PC-9 (cell line): ENCODE measurements around the gene RBMS3. TPM values are rescaled to one million over a fixed set of nuclear protein-coding genes. Genes with fewer than 3 reads are reported as not detected.

Experiments used
- BruUV-seq: library from RNA; stranded (reverse); fragments of 400-500 nt; replicated peaks from 2 replicates; lab custom pipeline; 2021; lab: Mats Ljungman, UMichigan
- CTCF ChIA-PET: fragments of 300-600 bp; sonication (Branson Sonifier 250); formaldehyde crosslinking; loops from one replicate; lab custom pipeline; 2022; ENCODE audit warnings: antibody characterized with exemption; lab: Charles Lee
- POLR2A ChIA-PET: fragments of 300-600 bp; sonication (Branson Sonifier 250); formaldehyde crosslinking; loops from one replicate; lab custom pipeline; 2022; ENCODE audit warnings: antibody characterized with exemption; ENCODE audit not compliant: unreplicated experiment; lab: Charles Lee
- DNase-seq, 2 experiments: peaks; one replicate each; pipeline versions ENCODE4 v3.0.0 to v3.0.0-alpha.2; 2015 to 2022; ENCODE audit warnings: mixed read lengths in 1 of 2
- H2AFZ ChIP-seq: fragments of 200-600 bp; sonication (generic); 2 replicates; pipeline ENCODE4 v1.8.1; 2017; ENCODE audit warnings: antibody characterized with exemption
- H3F3A ChIP-seq: fragments of 200-600 bp; sonication (generic); 2 replicates; pipeline ENCODE4 v1.8.1; 2017; ENCODE audit warnings: antibody characterized with exemption, mild to moderate bottlenecking, low read depth; ENCODE audit not compliant: insufficient read depth
- H3K27ac ChIP-seq: fragments of 200-600 bp; sonication (generic); 2 replicates; pipeline ENCODE4 v1.6.1; 2016; ENCODE audit warnings: mixed run types
- H3K27me3 ChIP-seq: fragments of 200-600 bp; sonication (generic); 2 replicates; pipeline ENCODE4 v1.6.1; 2016; ENCODE audit warnings: low read depth, mixed run types; ENCODE audit not compliant: insufficient read depth
- H3K36me3 ChIP-seq: fragments of 200-600 bp; sonication (generic); 2 replicates; pipeline ENCODE4 v1.6.1; 2016; ENCODE audit warnings: low read depth, mixed run types
- H3K4me1 ChIP-seq: fragments of 200-600 bp; sonication (generic); replicated peaks from 2 replicates; pipeline ENCODE4 v1.6.1; 2016; ENCODE audit warnings: mixed run types; ENCODE audit not compliant: insufficient read depth
- H3K4me2 ChIP-seq: fragments of 200-600 bp; sonication (generic); 2 replicates; pipeline ENCODE4 v1.6.1; 2017; ENCODE audit warnings: mixed run types
- H3K4me3 ChIP-seq: fragments of 200-600 bp; sonication (generic); 2 replicates; pipeline ENCODE4 v1.6.1; 2016; ENCODE audit warnings: mixed run types
- H3K79me2 ChIP-seq: fragments of 200-600 bp; sonication (generic); 2 replicates; pipeline ENCODE4 v1.6.1; 2017; ENCODE audit warnings: low read depth, mixed run types
- H3K9me2 ChIP-seq: fragments of 200-600 bp; sonication (generic); 2 replicates; pipeline ENCODE4 v1.8.1; 2017; ENCODE audit warnings: mild to moderate bottlenecking; ENCODE audit not compliant: insufficient read depth
- H3K9me3 ChIP-seq: fragments of 200-600 bp; sonication (generic); 2 replicates; pipeline ENCODE4 v1.8.1; 2016; ENCODE audit warnings: low read depth; ENCODE audit not compliant: insufficient read depth
- H4K20me1 ChIP-seq: fragments of 200-600 bp; sonication (generic); 2 replicates; pipeline ENCODE4 v1.8.1; 2017; ENCODE audit not compliant: insufficient read depth
- EZH2 ChIP-seq: fragments of 200-600 bp; sonication (generic); IDR thresholded peaks from 2 replicates; pipeline ENCODE4 v1.8.0; 2017; ENCODE audit warnings: antibody characterized with exemption, low read depth
- intact Hi-C: fragments of 100-400 bp; cut with micrococcal nuclease; formaldehyde crosslinking; loops from one replicate; pipeline ENCODE4 v1.10.0; 2022; ENCODE audit not compliant: unreplicated experiment
- total RNA-seq: library from RNA; stranded (reverse); gene quantifications from 2 replicates; pipeline ENCODE4 v1.2.3, GENCODE V29; 2021
- TF ChIP-seq, protein P1 (sequence below): fragments of 200-600 bp; sonication (generic); conservative IDR thresholded peaks from 2 replicates; pipeline ENCODE4 v1.6.1; 2017; ENCODE audit warnings: mixed run types, antibody characterized with exemption, mild to moderate bottlenecking, moderate library complexity

Gene RBMS3
- total RNA-seq, 1 experiment from 2014 or later, result 3.5 TPM

DNA sequence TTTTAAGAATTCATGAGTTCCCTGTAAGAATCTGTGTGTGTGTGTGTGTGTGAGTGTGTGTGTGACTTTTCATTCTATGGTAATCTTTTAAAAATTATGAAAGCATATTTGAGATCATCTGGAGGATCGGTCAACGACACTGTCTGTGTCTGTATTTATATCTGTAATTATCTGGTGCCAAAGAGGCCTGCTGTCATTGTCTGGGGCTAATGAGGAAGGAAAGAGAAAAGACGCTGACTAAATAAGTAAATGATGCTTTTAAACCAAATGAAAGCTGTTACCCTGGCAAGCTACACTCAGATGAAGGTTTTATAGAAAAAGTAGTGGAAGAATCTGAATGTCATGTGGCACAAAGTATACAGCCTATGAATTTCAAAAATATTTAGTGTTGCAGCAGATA is 439.8 kb downstream of the RBMS3 start:
- BruUV-seq, result no TSS peak
- Histone ChIP-seq H3K79me2 (no peaks in the 10 kb centered on the region), H3K4me1 (no peaks in the 10 kb centered on the region), H3F3A (no peaks in the 10 kb centered on the region), H4K20me1 (no peaks in the 10 kb centered on the region), H3K36me3 (no peaks in the 10 kb centered on the region), H2AFZ (no peak overlapping the region), H3K9me3 (no peaks in the 10 kb centered on the region), H3K27me3 (no peaks in the 10 kb centered on the region), H3K4me3 (no peak overlapping the region), H3K9me2 (no peaks in the 10 kb centered on the region), H3K4me2 (no peak overlapping the region), H3K27ac (no peak overlapping the region)
- intact Hi-C loops, result no loop called here
- no peak for DNase-seq
- POLR2A ChIA-PET, result no interaction called here
- TF ChIP-seq, protein P1, sequence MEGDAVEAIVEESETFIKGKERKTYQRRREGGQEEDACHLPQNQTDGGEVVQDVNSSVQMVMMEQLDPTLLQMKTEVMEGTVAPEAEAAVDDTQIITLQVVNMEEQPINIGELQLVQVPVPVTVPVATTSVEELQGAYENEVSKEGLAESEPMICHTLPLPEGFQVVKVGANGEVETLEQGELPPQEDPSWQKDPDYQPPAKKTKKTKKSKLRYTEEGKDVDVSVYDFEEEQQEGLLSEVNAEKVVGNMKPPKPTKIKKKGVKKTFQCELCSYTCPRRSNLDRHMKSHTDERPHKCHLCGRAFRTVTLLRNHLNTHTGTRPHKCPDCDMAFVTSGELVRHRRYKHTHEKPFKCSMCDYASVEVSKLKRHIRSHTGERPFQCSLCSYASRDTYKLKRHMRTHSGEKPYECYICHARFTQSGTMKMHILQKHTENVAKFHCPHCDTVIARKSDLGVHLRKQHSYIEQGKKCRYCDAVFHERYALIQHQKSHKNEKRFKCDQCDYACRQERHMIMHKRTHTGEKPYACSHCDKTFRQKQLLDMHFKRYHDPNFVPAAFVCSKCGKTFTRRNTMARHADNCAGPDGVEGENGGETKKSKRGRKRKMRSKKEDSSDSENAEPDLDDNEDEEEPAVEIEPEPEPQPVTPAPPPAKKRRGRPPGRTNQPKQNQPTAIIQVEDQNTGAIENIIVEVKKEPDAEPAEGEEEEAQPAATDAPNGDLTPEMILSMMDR, result no peak
- no peak for TF ChIP-seq EZH2
- CTCF ChIA-PET, result interaction anchor here (0.6 kb wide), 1 partner anchor 16 kb away, joined by 3 read pairs; no protein-coding TSS in a partner anchor

GRCh38 chr3:29721789-29722188 is 440.9 kb downstream of the RBMS3 start:
- BruUV-seq, result no TSS peak
- POLR2A ChIA-PET, result no interaction called here
- Histone ChIP-seq H3K4me1 (no peaks in the 10 kb centered on the region), H3K27me3 (no peaks in the 10 kb centered on the region), H3F3A (no peaks in the 10 kb centered on the region), H3K4me3 (no peak overlapping the region), H3K27ac (no peak overlapping the region), H4K20me1 (no peaks in the 10 kb centered on the region), H3K9me3 (no peaks in the 10 kb centered on the region), H3K4me2 (no peak overlapping the region), H3K36me3 (no peaks in the 10 kb centered on the region), H2AFZ (no peak overlapping the region), H3K79me2 (no peaks in the 10 kb centered on the region), H3K9me2 (no peaks in the 10 kb centered on the region)
- intact Hi-C loops, result no loop called here
- no peak for DNase-seq
- TF ChIP-seq EZH2, result no peak
- TF ChIP-seq, protein P1, result no peak
- CTCF ChIA-PET, result no interaction called here

DNA sequence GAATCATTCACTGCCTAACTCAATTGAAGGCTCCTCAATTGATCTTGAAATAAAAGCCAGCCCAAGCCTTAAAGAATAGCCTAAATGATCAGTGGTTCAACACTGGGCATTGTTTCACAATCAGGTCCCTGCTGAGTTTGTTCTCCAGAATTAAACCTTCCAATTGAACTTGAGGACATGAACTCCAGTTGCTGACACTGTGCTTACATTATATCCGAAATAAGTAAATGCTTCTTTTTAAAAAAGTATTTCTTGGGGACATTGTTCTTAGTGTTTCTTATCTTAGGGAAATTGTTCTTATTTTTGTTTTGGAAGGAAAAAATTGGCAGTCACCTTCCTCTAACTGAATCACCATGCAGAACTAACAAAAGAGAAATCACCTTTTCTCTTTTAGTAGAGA is 450.2 kb downstream of the RBMS3 start:
- Histone ChIP-seq H3K9me2 (no peaks in the 10 kb centered on the region), H3K9me3 (no peaks in the 10 kb centered on the region), H3K79me2 (no peaks in the 10 kb centered on the region), H3K4me2 (no peak overlapping the region), H3K27ac (no peak overlapping the region), H2AFZ (no peak overlapping the region), H3K4me1 (no peaks in the 10 kb centered on the region), H4K20me1 (no peaks in the 10 kb centered on the region), H3F3A (no peaks in the 10 kb centered on the region), H3K27me3 (no peaks in the 10 kb centered on the region), H3K4me3 (no peak overlapping the region), H3K36me3 (no peaks in the 10 kb centered on the region)
- BruUV-seq, result no TSS peak
- DNase-seq, result no peak
- CTCF ChIA-PET, result no interaction called here
- POLR2A ChIA-PET, result no interaction called here
- intact Hi-C loops, result no loop called here
- TF ChIP-seq, protein P1, result no peak
- TF ChIP-seq EZH2, result no peak
